GM23338 (cell line): Measurements from ENCODE around the gene TMEM94. TPM values are rescaled to one million over a fixed set of nuclear protein-coding genes. Genes with fewer than 3 reads are reported as not detected.

ENCODE experiments used
- ATAC-seq: fragments of 200-7000 bp; cut with Tn5 transposase; 3 replicates; pipeline ENCODE4 v1.9.1; 2020
- DNase-seq: peaks from one replicate; pipeline ENCODE4 v3.0.0-alpha.2; 2015; ENCODE audit warnings: low spot score
- H2AFZ ChIP-seq: fragments of 200-600 bp; sonication (generic); 2 replicates; pipeline ENCODE4 v1.8.0; 2016; ENCODE audit warnings: antibody characterized with exemption, mild to moderate bottlenecking, moderate library complexity
- H3F3A ChIP-seq: fragments of 200-600 bp; sonication (generic); replicated peaks from 2 replicates; pipeline ENCODE4 v1.8.0; 2017; ENCODE audit warnings: antibody characterized with exemption, mixed run types, low read depth
- H3K27ac ChIP-seq: fragments of 200-600 bp; sonication (generic); 2 replicates; pipeline ENCODE4 v1.6.1; 2016; ENCODE audit warnings: low read depth
- H3K27me3 ChIP-seq: fragments of 200-600 bp; sonication (generic); 2 replicates; pipeline ENCODE4 v1.8.0; 2016; ENCODE audit warnings: mild to moderate bottlenecking, mixed run types, moderate library complexity; ENCODE audit not compliant: insufficient read depth
- H3K36me3 ChIP-seq: fragments of 200-600 bp; sonication (generic); 2 replicates; pipeline ENCODE4 v1.8.0; 2016; ENCODE audit warnings: mild to moderate bottlenecking; ENCODE audit not compliant: insufficient read depth
- H3K4me1 ChIP-seq: fragments of 200-600 bp; sonication (generic); 2 replicates; pipeline ENCODE4 v1.8.0; 2016; ENCODE audit warnings: mild to moderate bottlenecking, moderate library complexity; ENCODE audit not compliant: insufficient read depth
- H3K4me2 ChIP-seq: fragments of 200-600 bp; sonication (generic); 2 replicates; pipeline ENCODE4 v1.7.1; 2017; ENCODE audit warnings: mixed run types
- H3K4me3 ChIP-seq: fragments of 200-600 bp; sonication (generic); 2 replicates; pipeline ENCODE4 v1.6.1; 2016; ENCODE audit warnings: mixed run types
- H3K79me2 ChIP-seq: fragments of 200-600 bp; sonication (generic); replicated peaks from 2 replicates; pipeline ENCODE4 v1.8.0; 2017; ENCODE audit warnings: mild to moderate bottlenecking; ENCODE audit not compliant: insufficient read depth
- H3K9me2 ChIP-seq: fragments of 200-600 bp; sonication (generic); 2 replicates; pipeline ENCODE4 v1.8.0; 2017; ENCODE audit not compliant: insufficient read depth
- H4K20me1 ChIP-seq: fragments of 200-600 bp; sonication (generic); replicated peaks from 2 replicates; pipeline ENCODE4 v1.8.0; 2017; ENCODE audit warnings: mild to moderate bottlenecking; ENCODE audit not compliant: insufficient read depth
- H3K27ac Mint-ChIP-seq: 2 replicates; pipeline ENCODE4 v1.8.0; 2020; ENCODE audit warnings: inconsistent platforms, mild to moderate bottlenecking, moderate library complexity, mixed read lengths
- H3K27me3 Mint-ChIP-seq: 3 replicates; pipeline ENCODE4 v1.8.0; 2022; ENCODE audit warnings: low read depth, mild to moderate bottlenecking, moderate library complexity, mixed read lengths, inconsistent platforms; ENCODE audit not compliant: insufficient read depth, poor library complexity
- H3K36me3 Mint-ChIP-seq: 3 replicates; pipeline ENCODE4 v1.8.0; 2021; ENCODE audit warnings: low read depth, mild to moderate bottlenecking, inconsistent platforms, moderate library complexity, mixed read lengths
- H3K4me1 Mint-ChIP-seq: 3 replicates; pipeline ENCODE4 v1.8.0; 2020; ENCODE audit warnings: mild to moderate bottlenecking, inconsistent platforms, mixed read lengths
- H3K4me3 Mint-ChIP-seq: 3 replicates; pipeline ENCODE4 v1.8.0; 2021; ENCODE audit warnings: moderate library complexity, mild to moderate bottlenecking, inconsistent platforms, mixed read lengths
- H3K9me3 Mint-ChIP-seq: 3 replicates; pipeline ENCODE4 v1.8.0; 2020; ENCODE audit warnings: moderate library complexity, mild to moderate bottlenecking, inconsistent platforms, mixed read lengths
- CREB1 ChIP-seq: fragments of 250-450 bp; sonication (Bioruptor Pico); IDR thresholded peaks from 2 replicates; pipeline ENCODE4 v1.5.0; 2020; ENCODE audit warnings: low read depth, mild to moderate bottlenecking, moderate library complexity
- ETS1 ChIP-seq: IDR thresholded peaks from 2 replicates; pipeline ENCODE4 v1.6.1; 2016; ENCODE audit warnings: antibody characterized with exemption
- POLR2AphosphoS5 ChIP-seq: IDR thresholded peaks from 2 replicates; pipeline ENCODE4 v1.6.1; 2016; ENCODE audit warnings: antibody characterized with exemption, low read depth
- REST ChIP-seq: IDR thresholded peaks from one replicate; pipeline ENCODE4 v1.6.1; 2018; ENCODE audit warnings: antibody characterized with exemption; ENCODE audit not compliant: unreplicated experiment
- long read RNA-seq: library from polyadenylated mRNA; unstranded; transcript quantifications from one replicate; pipeline ENCODE4 v2.0.0, GENCODE V29; 2020; ENCODE audit not compliant: unreplicated experiment
- polyA plus RNA-seq: library from polyadenylated mRNA; unstranded; fragments of >200 nt; fragmentation: Nextera tagmentation; extraction: Ambion mirVana; gene quantifications from 2 replicates; pipeline ENCODE4 v1.2.1, GENCODE V29; 2016
- total RNA-seq: library from RNA; depleted of rRNA; stranded (reverse); fragments of >200 nt; shearing (Covaris generic); gene quantifications from 2 replicates; pipeline ENCODE4 v1.2.3, GENCODE V29; 2014; rRNA removed
- TF ChIP-seq, protein P1 (sequence below): fragments of 250-450 bp; sonication (Bioruptor Pico); IDR thresholded peaks from 2 replicates; pipeline ENCODE4 v1.5.0; 2020; ENCODE audit warnings: mild to moderate bottlenecking, moderate library complexity

The TMEM94 gene
- total RNA-seq (36.6 and 66.0 TPM in 2 replicates), polyA plus RNA-seq (21.9 and 24.0 TPM in 2 replicates)
- long read RNA-seq, partial matches to known transcripts: 1 of 1 reads
- long read RNA-seq, other reads (novel, unspliced or antisense): 0 of 1 reads

DNA sequence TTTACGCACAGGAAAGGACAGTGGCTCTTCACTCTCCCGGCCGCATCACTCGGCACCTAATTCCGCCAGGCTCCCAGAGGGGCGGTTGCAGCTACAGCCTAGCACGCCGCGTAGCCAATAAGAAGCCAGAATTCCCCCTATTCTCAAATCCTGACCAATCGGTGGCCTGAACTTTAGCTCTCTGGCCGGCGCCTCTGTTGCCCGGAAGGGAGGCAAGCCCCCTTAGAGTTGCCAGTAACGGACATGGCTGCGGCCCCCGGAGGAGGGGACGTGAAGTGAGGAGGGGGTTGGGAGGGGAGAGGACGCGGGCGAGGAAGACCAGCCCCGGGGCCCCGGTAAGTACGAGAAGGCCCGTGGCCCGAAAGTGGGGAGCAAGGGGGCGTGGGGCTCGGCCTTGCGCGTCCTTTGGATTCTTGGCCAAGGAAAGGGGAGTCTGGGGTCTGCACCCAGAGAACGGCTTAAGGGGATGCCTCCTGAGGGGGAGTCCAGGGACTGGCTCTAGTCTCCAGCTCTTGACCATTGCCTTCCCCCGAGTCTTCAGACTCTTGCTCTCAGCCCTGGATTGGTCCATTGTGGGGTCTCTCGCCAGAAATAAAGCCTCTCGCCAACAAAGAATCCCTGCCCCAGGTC is at the start of gene TMEM94:
TSS of gene TMEM94 (plus strand) at position 219 of the 630 bp plus-strand sequence. CDS start 15,271 bp downstream, outside the sequence.
- H3K36me3 Mint-ChIP-seq: no peaks in the 10 kb centered on the region
- Histone ChIP-seq H4K20me1 (no peaks in the 10 kb centered on the region), H3K4me3 (peak within 1 kb of the TSS; percentile 61), H2AFZ (peak within 1 kb of the TSS; percentile 24; the same call in 1 of the 2 replicates), H3K36me3 (no peaks in the 10 kb centered on the region), H3K27ac (peak within 1 kb of the TSS; percentile 89), H3K4me1 (peaks cover 8% of the 10 kb centered on the region), H3K27me3 (no peaks in the 10 kb centered on the region), H3K9me2 (no peaks in the 10 kb centered on the region), H3K4me2 (peak within 1 kb of the TSS; percentile 85), H3F3A (no peaks in the 10 kb centered on the region), H3K79me2 (peaks cover 12% of the 10 kb centered on the region)
- peak within 1 kb of the TSS; percentile 88 for H3K4me3 Mint-ChIP-seq
- no peaks in the 10 kb centered on the region for H3K9me3 Mint-ChIP-seq
- DNase-seq (peak; percentile 100), ATAC-seq (peak; percentile 92)
- TF ChIP-seq CREB1 (CRISPR knock-in tag): peak; percentile 74
- TF ChIP-seq POLR2AphosphoS5: peak; percentile 76
- peak; percentile 88 for TF ChIP-seq ETS1
- TF ChIP-seq, protein P1, sequence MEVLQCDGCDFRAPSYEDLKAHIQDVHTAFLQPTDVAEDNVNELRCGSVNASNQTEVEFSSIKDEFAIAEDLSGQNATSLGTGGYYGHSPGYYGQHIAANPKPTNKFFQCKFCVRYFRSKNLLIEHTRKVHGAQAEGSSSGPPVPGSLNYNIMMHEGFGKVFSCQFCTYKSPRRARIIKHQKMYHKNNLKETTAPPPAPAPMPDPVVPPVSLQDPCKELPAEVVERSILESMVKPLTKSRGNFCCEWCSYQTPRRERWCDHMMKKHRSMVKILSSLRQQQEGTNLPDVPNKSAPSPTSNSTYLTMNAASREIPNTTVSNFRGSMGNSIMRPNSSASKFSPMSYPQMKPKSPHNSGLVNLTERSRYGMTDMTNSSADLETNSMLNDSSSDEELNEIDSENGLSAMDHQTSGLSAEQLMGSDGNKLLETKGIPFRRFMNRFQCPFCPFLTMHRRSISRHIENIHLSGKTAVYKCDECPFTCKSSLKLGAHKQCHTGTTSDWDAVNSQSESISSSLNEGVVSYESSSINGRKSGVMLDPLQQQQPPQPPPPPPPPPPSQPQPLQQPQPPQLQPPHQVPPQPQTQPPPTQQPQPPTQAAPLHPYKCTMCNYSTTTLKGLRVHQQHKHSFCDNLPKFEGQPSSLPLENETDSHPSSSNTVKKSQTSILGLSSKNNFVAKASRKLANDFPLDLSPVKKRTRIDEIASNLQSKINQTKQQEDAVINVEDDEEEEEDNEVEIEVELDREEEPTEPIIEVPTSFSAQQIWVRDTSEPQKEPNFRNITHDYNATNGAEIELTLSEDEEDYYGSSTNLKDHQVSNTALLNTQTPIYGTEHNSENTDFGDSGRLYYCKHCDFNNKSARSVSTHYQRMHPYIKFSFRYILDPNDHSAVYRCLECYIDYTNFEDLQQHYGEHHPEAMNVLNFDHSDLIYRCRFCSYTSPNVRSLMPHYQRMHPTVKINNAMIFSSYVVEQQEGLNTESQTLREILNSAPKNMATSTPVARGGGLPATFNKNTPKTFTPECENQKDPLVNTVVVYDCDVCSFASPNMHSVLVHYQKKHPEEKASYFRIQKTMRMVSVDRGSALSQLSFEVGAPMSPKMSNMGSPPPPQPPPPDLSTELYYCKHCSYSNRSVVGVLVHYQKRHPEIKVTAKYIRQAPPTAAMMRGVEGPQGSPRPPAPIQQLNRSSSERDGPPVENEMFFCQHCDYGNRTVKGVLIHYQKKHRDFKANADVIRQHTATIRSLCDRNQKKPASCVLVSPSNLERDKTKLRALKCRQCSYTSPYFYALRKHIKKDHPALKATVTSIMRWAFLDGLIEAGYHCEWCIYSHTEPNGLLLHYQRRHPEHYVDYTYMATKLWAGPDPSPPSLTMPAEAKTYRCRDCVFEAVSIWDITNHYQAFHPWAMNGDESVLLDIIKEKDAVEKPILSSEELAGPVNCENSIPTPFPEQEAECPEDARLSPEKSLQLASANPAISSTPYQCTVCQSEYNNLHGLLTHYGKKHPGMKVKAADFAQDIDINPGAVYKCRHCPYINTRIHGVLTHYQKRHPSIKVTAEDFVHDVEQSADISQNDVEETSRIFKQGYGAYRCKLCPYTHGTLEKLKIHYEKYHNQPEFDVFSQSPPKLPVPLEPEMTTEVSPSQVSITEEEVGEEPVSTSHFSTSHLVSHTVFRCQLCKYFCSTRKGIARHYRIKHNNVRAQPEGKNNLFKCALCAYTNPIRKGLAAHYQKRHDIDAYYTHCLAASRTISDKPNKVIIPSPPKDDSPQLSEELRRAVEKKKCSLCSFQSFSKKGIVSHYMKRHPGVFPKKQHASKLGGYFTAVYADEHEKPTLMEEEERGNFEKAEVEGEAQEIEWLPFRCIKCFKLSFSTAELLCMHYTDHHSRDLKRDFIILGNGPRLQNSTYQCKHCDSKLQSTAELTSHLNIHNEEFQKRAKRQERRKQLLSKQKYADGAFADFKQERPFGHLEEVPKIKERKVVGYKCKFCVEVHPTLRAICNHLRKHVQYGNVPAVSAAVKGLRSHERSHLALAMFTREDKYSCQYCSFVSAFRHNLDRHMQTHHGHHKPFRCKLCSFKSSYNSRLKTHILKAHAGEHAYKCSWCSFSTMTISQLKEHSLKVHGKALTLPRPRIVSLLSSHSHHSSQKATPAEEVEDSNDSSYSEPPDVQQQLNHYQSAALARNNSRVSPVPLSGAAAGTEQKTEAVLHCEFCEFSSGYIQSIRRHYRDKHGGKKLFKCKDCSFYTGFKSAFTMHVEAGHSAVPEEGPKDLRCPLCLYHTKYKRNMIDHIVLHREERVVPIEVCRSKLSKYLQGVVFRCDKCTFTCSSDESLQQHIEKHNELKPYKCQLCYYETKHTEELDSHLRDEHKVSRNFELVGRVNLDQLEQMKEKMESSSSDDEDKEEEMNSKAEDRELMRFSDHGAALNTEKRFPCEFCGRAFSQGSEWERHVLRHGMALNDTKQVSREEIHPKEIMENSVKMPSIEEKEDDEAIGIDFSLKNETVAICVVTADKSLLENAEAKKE (CRISPR knock-in tag): no peak
- no peak for TF ChIP-seq REST
- H3K27me3 Mint-ChIP-seq: peaks cover 4% of the 10 kb centered on the region
- peak within 1 kb of the TSS; percentile 98 for H3K27ac Mint-ChIP-seq
- peaks cover 12% of the 10 kb centered on the region for H3K4me1 Mint-ChIP-seq
